Skeletal muscle cell (primary cell): ENCODE results near the gene ZNF860.
A peak's percentile ranks its signal among the peaks of the same experiment; 100 is the strongest.

Source experiments
- DNase-seq: peaks from one replicate; pipeline ENCODE4 v3.0.0-alpha.2; 2010; ENCODE audit warnings: low read depth
- H3K4me3 ChIP-seq: 2 replicates; pipeline ENCODE4 v1.5.1; 2011; ENCODE audit warnings: low read depth, mild to moderate bottlenecking, control low read depth, low read length, moderate library complexity

Gene ZNF860

DNA sequence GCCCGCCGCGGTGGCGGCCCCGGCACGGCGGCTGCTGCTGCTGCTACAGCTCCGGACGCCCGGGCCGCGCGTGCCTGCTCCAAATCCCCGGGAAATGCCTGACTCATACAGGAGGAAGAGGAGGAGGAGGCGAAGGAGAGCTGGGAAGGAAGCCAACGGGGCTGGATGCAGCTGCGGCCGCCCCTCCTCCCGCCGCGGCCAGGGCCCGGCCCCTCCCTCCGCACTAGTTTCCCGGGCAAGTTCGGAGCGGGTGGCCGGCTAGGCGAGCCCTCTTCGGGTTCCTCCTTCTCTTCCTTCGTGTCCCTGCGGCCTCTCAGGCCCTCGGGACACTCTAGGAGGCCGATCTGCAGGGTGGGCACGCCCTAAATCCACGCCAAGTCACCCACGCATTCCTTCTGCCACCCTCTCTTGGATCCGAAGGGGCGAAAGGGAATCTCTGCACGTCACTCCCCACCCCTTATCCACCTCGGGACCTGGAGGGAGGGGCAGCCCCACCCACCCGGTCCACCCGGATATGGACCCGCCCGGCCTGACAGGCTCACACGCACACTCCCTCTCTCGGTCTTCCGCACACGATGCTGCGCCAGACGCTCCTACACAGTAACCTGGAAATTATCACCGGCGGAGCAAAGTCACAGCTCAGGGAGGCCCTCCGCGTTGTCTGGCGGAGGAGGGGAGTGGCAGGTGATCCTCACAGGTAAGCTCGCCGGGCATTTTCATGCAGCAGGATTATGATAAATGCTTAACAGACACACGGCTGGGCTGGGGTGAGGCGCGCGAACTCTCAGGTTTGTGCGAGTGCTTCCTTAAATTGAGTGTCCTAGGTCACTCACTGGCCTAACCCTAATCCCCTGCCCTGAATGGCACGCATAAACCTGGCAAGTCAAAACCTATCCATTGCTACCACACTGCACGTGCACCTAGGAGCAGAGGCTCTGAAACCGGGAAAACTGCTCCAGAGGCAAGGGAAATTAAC is at the start of gene ZNF860, which contains the start of gene OSBPL10:
ZNF860 (plus strand) TSS at position 545 of the 976 bp plus-strand sequence. CDS start 7,330 bp downstream, outside the sequence.
OSBPL10 (minus strand) TSS at position 57 of the 976 bp plus-strand sequence. CDS start 83 bp downstream, outside the sequence.
- DNase-seq = peak; percentile 80
- peak within 1 kb of the TSS; percentile 90 for H3K4me3 ChIP-seq

DNA sequence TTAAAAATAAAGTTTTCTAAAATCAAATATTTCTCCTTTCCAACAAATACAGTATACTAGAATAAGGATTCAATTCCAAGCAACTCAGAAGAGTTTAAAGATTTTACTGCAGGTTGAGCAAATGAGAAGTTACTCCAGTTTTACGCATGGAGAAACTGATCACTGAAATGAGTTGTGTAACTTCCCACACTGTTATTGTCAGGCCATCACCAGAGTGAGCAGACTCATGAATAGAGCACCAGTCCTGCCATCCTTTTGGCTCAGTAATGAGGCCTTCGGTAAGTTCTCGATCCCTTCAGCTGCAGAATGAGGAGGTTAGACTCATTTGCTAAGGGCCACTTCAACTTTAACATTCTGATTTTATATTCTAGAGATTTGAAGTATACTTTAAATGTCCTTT is 48.6 kb upstream of the ZNF860 start:
- DNase-seq = no peak
- H3K4me3 ChIP-seq = no peak overlapping the region

DNA sequence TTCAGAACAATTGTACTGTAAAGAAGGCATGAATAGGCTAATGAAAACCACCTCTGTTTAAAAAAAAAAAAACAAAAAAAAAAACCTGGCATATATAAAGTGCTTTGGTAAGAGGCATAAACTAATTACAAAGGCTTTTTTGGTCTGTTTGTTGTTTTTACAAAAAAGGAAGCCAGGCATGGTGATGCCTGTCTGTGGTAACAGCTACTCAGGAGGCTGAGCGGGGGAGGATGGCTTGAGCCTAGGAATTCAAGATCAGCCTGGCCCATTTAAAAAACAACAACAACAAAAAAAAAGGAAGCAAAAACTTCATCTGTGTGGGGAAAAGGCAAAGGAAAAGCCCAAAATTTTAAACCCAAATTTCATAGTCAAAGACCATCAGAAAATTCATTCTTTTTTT is 47.5 kb upstream of the ZNF860 start:
- no peak for DNase-seq
- no peak overlapping the region for H3K4me3 ChIP-seq

DNA sequence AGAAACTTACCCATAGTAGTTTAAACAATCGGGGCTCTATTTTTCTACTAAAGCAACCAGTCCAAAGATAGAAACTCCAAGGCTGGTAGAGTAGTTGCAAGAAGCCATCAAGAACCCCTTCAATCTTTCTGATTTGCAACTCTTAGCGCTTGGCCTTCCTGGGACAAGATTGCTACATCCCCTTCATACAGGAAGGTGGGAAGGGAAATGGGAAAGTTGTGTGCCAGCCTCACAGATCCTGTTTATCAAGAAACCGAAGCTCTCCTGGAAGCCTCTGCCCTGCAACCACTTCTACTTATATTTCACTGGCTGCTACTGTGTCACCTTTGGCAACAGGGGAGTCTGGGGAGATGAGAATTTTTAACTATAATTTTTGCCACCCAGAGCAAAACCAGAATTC is 46.7 kb upstream of the ZNF860 start:
- no peak overlapping the region for H3K4me3 ChIP-seq
- DNase-seq = no peak

DNA sequence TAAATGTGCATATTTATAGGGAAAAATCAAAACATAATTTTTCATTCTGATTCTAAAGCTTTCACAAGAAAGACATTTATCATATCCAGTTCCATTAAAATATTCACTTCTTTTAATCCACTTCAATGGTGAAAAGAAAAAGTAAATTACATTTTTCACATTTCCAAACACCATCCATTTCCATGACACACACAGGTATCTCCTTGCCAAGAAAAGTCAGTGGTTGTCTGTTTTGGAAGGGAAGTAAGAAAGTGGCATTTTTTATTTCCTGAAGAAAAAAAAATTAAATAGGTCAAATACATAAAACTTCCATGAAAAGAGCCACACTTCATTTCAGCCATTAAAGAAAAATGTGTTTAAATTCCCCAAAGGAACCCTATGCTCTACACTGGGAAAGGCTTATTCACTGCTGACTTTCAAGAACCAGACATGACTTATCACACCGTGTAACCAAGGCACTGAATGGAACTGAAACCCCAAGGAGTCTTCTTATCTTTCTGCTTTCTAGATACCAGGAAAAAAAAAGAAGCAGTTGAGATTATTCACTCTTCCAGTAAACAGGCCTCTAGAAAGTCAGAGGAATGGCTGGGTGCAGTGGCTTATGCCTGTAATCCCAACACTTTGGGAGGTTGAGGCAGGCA is 45.0 kb upstream of the ZNF860 start:
- DNase-seq = no peak
- no peak overlapping the region for H3K4me3 ChIP-seq

DNA sequence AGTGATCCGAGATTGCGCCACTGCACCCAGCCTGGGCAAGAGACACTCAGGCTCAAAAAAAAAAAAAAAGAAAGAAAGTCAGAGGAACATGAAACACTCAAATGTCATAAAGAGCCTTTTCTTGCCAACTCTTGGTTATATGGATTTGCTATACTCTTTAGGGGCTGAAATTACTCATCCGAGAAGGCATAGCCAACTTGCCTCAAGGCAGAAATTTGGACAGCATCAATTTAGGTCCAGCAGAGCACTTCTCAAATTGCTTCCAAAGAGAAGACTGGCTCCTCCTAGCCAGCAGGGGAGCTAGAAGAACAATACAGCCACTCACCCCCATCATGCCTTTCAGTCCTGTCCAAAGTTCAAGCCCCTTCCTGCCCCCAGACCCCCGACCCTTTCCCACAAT is 44.3 kb upstream of the ZNF860 start:
- H3K4me3 ChIP-seq = no peak overlapping the region
- DNase-seq = no peak

DNA sequence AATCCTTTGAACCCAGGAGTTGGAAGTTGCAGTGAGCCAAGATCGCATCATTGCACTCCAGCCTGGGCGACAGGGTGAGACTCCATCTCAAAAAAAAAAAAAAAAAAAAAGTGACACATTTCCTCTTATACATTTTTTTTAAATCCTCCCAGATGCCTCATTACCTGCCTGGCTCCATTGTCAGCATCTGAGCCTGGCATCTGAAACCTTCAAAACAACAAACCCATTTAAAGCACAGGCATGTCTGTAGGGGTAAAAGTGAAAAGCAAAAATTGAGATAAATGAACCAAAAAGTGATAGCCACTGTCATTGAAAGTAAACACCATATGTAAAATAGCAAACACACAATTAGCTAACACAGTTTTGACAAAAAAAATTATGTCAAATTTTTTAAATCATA is 39.1 kb upstream of the ZNF860 start:
- no peak overlapping the region for H3K4me3 ChIP-seq
- DNase-seq = no peak

DNA sequence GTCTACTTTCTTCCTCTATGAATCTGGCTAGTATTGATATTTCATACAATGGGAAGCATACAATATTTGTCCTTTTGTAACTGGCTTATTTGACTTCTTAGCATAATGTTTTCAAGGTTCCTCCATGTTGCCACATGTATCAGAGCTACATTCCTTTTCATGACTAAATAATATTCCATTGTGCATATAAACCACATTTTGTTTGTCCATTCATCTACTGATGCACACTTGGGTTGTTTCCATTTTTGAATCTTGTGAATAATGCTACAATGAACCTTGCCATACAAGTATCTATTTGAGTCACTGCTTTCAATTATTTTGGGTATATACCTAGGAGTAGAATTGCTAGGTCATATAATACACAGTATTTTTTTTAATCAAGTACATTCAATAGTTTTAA is 38.5 kb upstream of the ZNF860 start:
- no peak overlapping the region for H3K4me3 ChIP-seq
- no peak for DNase-seq

DNA sequence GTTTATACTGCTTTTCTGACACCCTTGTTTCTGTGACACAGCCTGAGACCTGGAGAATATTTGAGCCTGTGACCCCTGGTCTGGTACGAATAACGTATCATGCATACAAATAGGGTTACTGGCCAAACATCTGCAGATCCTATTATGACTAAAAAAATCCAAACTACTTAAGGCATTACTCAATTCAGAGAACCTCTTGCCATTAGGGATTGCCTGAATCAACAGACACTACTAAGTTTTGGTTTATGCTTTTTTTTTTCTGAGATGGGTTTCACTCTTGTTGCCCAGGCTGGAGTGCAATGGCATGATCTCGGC is 35.9 kb upstream of the ZNF860 start:
- DNase-seq = peak; percentile 56
- H3K4me3 ChIP-seq = no peak overlapping the region

DNA sequence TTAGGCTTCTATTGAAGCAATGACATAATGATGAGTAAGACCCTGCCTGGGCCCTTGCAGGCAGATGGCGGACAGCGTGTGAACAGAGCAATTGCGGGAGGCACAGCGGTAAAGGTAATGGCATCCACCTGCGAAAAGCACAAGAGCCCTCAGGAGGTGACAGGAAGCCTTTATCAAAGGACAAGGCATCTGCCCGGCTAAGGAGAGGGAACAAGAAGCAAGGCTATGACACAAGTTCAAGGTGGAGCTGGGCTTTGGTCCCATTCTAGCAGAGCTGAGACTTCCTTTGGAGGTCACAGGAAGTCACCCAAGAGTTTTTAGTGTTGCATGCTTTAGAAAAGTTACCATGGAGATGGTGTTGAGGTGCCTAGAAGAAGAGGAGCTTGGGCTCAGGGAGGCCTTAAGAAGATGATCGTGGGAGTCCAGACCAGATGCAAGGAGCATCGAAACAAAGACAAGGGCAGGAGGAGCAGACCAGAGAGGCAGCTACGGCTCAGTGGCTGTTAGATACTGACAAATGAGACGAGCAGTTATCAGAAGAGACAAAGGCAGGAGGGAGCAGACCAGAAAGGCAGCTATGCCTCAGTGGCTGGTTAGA is 35.0 kb upstream of the ZNF860 start:
- DNase-seq = no peak
- no peak overlapping the region for H3K4me3 ChIP-seq

DNA sequence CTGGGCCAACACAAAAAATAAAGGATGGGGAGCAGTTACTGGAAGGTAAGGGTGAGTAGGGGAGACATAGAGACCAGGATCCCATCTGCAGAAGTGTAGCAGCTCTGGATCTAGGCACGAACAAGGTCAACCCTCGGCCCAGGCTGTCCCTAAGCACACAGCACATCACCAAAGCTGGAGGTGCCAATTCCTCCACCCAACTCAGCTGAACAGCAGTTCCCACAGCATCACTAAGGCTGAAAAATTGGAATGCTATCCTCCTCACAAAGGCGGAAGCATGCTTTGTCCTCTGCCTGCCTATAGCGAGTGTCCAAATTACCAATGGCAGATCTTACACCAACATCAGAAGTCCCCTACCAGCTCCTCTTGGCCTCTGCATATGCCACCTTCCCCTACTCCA is 34.4 kb upstream of the ZNF860 start:
- no peak for DNase-seq
- H3K4me3 ChIP-seq = no peak overlapping the region

DNA sequence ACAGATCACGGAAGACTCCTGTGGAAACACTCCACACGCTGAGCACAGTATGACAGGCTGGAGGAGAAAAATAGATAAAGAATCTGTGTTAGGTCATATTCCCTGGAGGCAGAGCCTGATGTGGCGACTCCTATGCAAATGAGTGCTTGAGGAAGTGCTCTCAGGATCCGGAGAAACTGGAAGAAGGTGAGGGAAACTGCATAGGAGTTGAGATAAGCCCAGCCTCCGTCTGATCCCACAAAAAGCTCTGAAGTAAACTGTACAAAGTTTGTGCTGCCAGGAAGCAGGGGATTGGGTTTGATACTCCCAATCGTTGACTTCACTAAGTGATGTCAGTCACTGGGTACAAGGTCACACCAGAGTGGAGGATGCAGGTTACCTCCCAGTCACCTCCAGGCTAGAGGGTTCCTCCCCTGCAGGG is 33.9 kb upstream of the ZNF860 start:
- DNase-seq = no peak
- H3K4me3 ChIP-seq = no peak overlapping the region

DNA sequence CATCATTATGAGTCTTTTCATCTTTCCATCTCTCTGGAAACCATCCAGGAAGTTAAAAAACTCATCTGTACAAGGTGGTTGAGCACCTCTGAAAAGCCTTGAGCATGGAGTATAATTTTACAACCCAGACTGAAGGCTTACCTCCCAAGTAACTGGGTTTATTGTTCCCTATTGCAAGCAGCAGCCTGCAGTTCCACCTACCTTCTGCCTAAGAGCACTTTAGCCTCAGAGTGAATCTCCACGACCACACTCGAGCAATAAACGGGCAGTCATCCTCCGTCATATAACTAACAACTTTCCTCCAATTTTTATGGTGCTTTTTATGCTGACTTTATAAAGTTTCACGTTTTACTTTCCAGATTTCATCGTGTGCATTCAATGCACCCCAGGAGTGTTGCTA is 33.3 kb upstream of the ZNF860 start:
- no peak overlapping the region for H3K4me3 ChIP-seq
- no peak for DNase-seq

DNA sequence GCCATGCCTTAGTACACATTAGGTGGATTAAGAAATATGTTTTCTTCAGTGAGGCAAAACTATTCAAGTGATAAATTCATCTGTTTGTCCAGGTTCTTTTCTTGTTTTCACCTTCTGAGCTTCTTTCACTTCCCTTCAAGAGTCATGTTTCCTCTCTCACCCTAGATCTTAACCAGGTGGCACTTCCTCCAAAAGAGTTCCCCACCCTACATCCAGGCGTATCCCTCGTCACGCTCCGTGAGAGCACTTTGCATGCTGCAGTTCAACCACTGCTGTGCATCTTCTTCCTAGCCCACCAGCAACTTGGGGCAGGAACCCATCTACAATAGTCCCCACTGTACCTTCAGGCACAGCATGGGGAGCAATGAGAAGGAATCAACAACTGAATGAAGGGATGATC is 29.3 kb upstream of the ZNF860 start:
- H3K4me3 ChIP-seq = no peak overlapping the region
- DNase-seq = no peak

DNA sequence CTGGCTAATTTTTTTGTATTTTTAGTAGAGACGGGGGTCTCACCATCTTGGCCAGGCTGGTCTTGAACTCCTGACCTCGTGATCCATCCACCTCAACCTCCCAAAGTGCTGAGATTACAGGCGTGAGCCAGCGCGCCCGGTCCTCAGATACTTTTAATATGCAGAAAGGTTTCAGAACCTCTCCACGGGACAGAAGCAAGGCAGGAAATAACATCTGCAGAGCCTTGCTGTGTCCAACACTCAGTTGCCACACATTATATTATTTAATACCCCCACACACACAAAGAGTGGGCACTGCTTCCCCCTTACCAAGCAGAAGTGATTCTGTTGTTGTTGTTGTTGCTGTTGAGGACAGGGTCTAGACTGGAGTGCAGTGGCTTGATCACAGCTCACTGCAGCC is 28.5 kb upstream of the ZNF860 start:
- DNase-seq = no peak
- H3K4me3 ChIP-seq = no peak overlapping the region

DNA sequence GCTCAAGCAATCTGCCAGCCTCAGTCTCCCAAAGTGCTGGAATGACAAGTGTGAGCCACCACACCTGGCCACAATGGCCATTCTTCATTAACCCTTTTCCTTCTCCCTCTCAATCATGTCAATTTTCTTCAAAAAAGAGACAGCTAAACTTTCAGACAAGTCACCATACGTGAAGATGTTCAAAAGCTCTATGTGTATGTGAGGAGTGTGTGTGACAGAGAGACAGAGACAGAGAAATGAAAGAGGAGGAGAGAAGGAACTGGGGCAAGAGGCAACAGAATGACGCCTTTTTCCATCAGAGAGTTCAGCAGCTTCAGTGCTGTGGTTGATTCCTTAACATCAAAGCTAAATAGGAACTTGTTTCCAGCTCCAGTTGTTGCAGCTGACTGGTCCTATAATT is 27.9 kb upstream of the ZNF860 start:
- no peak overlapping the region for H3K4me3 ChIP-seq
- no peak for DNase-seq

DNA sequence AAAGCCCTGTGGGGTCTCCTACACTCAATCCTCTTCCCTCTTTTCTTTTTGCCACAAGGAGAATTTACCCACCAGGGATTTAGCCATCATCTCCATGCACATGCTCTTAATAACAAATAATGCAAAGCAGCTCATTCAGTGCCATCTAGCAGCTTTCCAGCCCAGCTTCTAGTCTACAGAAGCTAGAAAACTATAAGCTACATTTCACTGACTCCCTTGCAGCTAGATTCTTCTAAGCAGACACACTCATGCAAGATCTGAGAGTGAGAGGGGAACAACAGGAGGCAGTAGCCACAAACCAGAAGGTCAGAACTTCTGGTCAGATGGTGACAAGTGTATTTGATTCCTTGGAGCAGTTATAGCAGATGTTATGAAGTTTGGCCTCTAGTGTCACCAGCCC is 26.0 kb upstream of the ZNF860 start:
- no peak for DNase-seq
- H3K4me3 ChIP-seq = no peak overlapping the region

DNA sequence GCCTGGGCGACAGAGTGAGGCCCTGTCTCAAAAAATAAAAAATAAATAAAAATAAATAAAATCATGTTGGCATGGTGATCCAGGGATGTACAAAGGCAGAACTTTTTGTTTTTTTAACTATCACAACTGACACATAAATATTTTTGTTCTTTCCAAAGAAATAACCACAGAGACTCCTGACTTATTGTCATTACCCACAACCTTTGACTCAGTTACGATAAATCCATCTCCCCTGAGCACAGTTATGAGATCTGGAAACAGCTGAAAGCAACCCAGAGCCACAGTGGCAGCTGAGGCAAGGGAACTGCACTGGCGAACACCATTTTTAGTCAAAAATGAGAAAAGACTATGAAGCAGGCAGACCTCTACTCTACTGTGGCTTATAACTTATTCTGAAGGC is 24.4 kb upstream of the ZNF860 start:
- peak; percentile 61 for DNase-seq
- H3K4me3 ChIP-seq = no peak overlapping the region

DNA sequence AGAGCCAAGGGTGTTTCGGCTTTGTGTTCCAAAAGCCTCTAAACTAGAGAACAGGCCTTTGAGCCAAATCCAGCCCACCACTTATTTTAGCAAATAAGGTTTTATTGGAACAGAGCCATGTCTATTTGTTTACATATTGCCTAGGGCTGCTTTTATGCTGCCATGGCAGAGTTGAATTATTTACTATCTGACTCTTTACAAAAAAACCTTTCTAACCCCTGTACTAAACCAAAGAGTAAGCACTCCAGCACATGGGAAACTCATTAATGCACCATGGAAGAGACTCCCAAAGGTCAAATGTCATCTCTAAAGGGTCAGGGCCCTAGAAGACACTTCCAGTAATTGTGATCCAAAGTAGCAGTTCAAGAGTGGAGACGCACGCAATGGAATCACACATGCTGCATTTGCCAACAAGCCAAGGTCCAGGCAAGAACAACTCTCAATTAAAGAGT is 22.8 kb upstream of the ZNF860 start:
- no peak overlapping the region for H3K4me3 ChIP-seq
- no peak for DNase-seq

DNA sequence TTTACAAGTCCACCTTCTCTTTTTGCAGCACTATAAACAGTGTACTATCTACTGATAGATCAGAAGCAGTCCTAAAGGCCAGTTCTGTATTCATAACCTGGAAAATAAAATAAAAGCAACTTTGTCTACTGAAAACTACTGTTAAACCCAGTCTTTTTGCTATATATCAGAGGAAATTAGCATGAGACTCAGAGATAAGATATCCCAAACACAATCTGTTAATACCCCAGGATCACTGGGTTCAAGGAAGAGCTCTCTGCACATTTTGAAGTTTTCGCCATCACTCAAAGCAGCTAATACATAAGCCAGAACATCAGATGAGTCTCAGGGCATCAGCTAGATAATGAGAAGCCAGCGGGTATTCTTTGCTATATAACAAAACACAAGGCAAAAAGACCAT is 22.3 kb upstream of the ZNF860 start:
- DNase-seq = no peak
- H3K4me3 ChIP-seq = no peak overlapping the region
